H54 (cell line): ENCODE results near the gene ETV6.
A peak's percentile ranks its signal among the peaks of the same experiment; 100 is the strongest.

Experiments used
- DNase-seq: peaks from one replicate; pipeline ENCODE4 v3.0.0; 2011; ENCODE audit warnings: low spot score, mixed read lengths; ENCODE audit not compliant: insufficient read length
- FAIRE-seq: peaks from 3 replicates; lab custom pipeline; 2011; peaks lifted over from hg19 to GRCh38; lab: Jason Lieb, UNC
- POLR2A ChIP-seq: IDR thresholded peaks from 2 replicates; pipeline ENCODE4 v1.6.1; 2011; ENCODE audit warnings: low read depth, mild to moderate bottlenecking, low read length

ETV6 gene

GRCh38 chr12:11836282-11837151 lies 187.0 kb downstream of the ETV6 start:
- TF ChIP-seq POLR2A: no peak
- FAIRE-seq: no peak

DNA sequence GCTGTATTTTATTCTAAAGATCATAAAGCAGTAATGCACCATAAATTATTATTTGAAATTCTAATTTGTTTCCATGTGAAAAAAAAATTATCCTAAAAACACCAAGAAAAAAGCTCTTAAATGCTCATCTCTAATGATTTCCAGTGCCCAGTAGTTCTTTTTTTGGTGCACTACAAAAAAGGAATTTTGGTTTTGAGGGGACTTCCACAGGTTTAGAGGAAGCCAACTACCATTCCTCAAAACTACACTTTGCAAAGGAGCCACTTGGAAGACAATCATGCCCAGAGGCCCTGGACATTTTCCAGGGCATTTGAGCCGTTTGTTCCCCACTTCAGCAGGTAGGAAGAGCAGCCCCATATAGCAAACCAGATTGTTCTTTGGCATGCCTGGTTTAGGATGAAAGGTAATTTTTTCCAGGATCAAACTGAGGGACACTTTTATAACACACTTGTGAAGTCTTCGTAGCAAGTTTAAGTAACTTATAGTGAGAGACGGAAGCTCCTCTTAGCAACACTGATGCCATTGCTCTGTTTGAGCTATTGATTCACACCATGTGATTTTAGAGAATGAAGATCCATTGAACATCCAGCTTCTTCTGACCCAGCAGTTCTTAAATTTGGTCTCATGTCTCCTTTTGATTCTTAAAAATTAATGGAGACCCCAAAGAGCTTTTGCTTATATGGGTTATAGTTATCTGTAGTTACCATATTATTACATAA lies 187.9 kb downstream of the ETV6 start:
- no peak for FAIRE-seq
- no peak for DNase-seq
- TF ChIP-seq POLR2A: no peak

More at GRCh38 chr12:11836282-11837151, 187.0 kb downstream of the ETV6 start:
- no peak for DNase-seq

- TF ChIP-seq POLR2A: no peak
- DNase-seq (no peak), FAIRE-seq (no peak)
Measured at GRCh38 chr12:11838403-11838802, 188.9 kb downstream of the ETV6 start.

- peak; percentile 48 for FAIRE-seq
Measured at GRCh38 chr12:11839091-11839641, 189.7 kb downstream of the ETV6 start.

DNA sequence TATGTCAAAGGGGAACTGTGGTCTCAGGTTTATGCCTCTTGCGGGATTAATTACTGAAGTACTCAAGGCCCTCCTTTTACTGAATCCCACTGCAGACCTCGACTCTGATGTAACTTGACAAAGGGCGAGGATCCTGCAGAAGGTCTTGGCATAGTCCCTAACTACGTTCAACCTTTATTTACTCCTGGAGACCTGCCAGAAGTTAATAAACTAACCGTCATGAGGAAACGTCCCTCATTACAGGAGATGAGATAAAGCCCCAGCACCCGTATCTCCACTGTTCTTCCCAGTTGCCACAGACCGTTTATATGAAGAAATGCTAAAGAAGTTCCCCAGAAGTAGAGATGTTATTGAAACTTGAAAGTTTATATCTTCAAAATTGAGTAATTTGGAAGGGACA lies 190.9 kb downstream of the ETV6 start:
- no peak for DNase-seq
- no peak for TF ChIP-seq POLR2A
- no peak for FAIRE-seq

More at GRCh38 chr12:11839091-11839641, 189.7 kb downstream of the ETV6 start:
- TF ChIP-seq POLR2A: no peak
- no peak for DNase-seq

DNA sequence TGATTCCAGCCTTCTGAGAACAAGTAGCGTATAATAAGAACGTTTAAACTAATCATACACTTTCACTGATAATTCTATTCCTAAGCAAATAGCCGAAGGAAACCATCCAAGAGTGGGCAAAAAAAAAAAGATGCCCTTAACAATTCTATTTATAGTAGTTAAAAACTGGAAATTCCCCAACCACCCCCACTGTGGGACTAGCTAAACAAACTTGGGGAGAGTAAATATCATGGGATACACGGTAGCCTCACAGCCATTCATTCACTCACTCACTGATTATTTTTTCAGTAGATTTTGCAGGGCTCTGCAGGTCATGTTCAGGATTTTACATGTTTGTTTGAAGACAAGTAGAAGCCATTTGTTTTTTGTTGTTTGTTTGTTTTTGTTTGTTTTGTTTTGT lies 197.0 kb downstream of the ETV6 start:
- DNase-seq: no peak
- TF ChIP-seq POLR2A: no peak
- no peak for FAIRE-seq

DNA sequence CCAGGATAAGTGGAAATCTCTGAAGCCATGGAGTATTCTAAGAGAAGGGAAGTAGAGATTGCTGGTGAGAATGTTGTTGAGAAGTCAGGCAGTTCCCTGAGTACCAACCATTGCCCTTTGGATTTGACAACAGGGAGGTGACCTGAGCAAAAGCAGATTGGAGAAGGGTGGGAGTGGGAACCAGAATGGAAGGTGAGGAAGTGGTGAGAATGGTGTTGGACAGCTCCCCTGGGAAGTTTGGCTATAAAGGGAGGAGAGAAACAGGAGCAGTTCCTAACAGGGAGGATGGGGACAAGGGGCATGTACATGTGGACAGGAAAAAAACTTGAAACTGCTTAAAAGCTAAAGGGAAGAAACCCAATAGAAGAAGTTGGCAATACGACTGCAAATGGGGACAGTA lies 198.1 kb downstream of the ETV6 start:
- TF ChIP-seq POLR2A: no peak
- no peak for DNase-seq
- FAIRE-seq: no peak

DNA sequence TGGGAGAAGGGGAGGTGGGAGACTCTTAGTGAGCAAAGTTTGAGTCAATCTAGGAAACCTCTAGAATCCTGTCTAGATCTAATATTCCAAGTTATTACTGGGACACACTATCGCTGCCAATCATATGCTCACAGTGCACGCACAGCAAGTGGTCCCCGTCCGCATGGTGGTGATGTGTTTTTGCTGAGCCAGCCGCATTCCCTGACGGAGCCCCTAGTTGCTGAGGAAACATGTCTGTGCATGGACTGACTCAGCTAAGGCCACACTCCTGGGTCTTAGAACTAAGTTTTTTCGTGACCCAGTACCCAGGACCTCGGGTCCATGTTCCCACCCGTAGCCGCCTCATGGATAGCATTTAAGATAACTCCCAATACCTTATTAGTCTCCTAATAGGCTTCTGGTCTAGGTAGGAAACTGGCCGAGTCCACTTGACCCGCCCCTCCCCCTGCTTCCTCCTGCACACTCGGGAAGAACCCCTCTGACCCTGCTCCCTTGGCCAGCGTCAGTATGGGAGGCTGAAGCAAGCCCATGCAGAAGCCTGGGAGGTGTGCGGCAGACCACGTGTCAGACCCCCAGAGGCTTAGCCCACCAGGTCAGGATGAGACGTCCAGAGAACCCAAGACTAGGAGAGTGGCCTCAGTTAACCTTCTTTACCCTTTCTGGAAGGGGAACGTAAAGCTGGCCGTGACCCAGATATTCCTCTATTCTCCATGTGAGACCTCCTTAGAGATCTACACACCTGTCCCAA lies 200.5 kb downstream of the ETV6 start:
- DNase-seq (no peak), FAIRE-seq (no peak)
- TF ChIP-seq POLR2A: no peak

GRCh38 chr12:11853126-11853525 lies 203.7 kb downstream of the ETV6 start:
- no peak for TF ChIP-seq POLR2A
- no peak for DNase-seq
- FAIRE-seq: no peak

DNA sequence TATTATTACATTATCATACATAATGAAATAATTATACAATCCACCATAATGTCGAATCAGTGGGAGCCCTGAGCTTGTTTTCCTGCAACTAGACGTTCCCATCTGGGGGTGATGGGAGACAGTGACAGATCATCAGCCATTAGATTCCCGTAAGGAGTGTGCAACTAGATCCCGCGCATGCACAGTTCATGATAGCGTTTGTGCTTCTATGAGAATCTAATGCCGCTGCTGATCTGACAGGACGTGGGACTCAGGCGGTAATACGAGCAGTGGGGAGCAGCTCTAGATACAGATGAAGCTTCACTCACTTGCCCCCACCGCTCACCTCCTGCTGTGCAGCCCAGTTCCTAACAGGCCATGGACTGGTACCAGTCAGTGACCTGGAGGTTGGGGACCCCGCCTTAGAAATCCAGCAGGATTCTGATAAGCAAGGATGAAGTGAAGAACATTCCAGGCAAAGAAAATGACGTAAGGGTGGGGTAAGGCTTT lies 204.6 kb downstream of the ETV6 start:
- no peak for DNase-seq
- FAIRE-seq: no peak
- TF ChIP-seq POLR2A: no peak

DNA sequence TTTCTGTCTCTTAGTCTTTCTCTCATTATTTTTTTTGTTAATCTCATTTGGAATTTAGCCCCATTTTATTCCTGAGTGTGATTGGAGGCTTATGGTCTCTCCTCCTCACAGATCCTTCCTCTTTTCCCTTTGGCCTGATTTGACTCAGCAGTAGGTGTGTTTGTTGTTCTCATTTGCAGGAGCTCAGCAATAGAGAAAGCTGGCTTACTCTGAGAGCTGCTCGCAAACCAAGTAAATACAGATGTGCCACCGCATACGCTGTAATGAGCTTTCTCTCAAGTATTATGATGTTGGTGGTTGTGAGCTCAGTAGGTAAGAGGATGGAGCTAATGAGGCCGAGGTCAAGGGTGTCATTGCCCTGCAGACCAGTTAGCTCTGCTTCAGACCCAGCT lies 206.5 kb downstream of the ETV6 start:
- DNase-seq (no peak), FAIRE-seq (no peak)
- no peak for TF ChIP-seq POLR2A

GRCh38 chr12:11856971-11857370 lies 207.5 kb downstream of the ETV6 start:
- no peak for FAIRE-seq
- no peak for DNase-seq
- no peak for TF ChIP-seq POLR2A

- FAIRE-seq (no peak), DNase-seq (no peak)
- TF ChIP-seq POLR2A: no peak
Measured at GRCh38 chr12:11859705-11860425, 210.4 kb downstream of the ETV6 start.
